Measurements from ENCODE around the gene DESI1.
"Not testable (repeated sequence)": the region's sequence is repeated elsewhere in the genome, so short reads cannot be mapped to it uniquely, and the experiment has no call there.

DESI1 gene

GRCh38 chr22:41582694-41583093 lies 38.1 kb downstream of the DESI1 start:
- DNase-seq, result no peak

- no peak for DNase-seq
Observed at GRCh38 chr22:41579997-41580355, 40.9 kb downstream of the DESI1 start.

GRCh38 chr22:41579297-41579996 lies 41.4 kb downstream of the DESI1 start:
- DNase-seq, result no peak

GRCh38 chr22:41578818-41579217 lies 42.0 kb downstream of the DESI1 start:
- no peak for DNase-seq

GRCh38 chr22:41578114-41578513 lies 42.7 kb downstream of the DESI1 start:
- DNase-seq, result no peak

GRCh38 chr22:41576877-41577276 lies 44.0 kb downstream of the DESI1 start:
- no peak for DNase-seq

GRCh38 chr22:41575533-41575932 lies 45.3 kb downstream of the DESI1 start:
- DNase-seq, result no peak

- DNase-seq, result no peak
Observed at GRCh38 chr22:41574847-41575381, 45.9 kb downstream of the DESI1 start.

- no peak for DNase-seq
Observed at GRCh38 chr22:41573677-41574076, 47.2 kb downstream of the DESI1 start.

GRCh38 chr22:41572305-41572704 lies 48.5 kb downstream of the DESI1 start:
- not testable (repeated sequence) for DNase-seq

- no peak for DNase-seq
Observed at GRCh38 chr22:41571786-41572185, 49.1 kb downstream of the DESI1 start.

- DNase-seq, result no peak
Observed at GRCh38 chr22:41570221-41570620, 50.6 kb downstream of the DESI1 start.

- no peak for DNase-seq
Observed at GRCh38 chr22:41568811-41569210, 52.0 kb downstream of the DESI1 start.

- DNase-seq, result no peak
Observed at GRCh38 chr22:41567512-41567768, 53.4 kb downstream of the DESI1 start.

- DNase-seq, result no peak
Observed at GRCh38 chr22:41565403-41566054, 55.3 kb downstream of the DESI1 start.

- no peak for DNase-seq
Observed at GRCh38 chr22:41564563-41564962, 56.3 kb downstream of the DESI1 start.

GRCh38 chr22:41563051-41563711 lies 57.7 kb downstream of the DESI1 start:
- DNase-seq, result no peak

GRCh38 chr22:41562461-41562860 lies 58.4 kb downstream of the DESI1 start:
- DNase-seq, result no peak

GRCh38 chr22:41561788-41562187 lies 59.1 kb downstream of the DESI1 start:
- DNase-seq, result no peak

GRCh38 chr22:41561335-41561734 lies 59.5 kb downstream of the DESI1 start:
- DNase-seq, result no peak

- no peak for DNase-seq
Observed at GRCh38 chr22:41560095-41560471, 60.8 kb downstream of the DESI1 start.

GRCh38 chr22:41558241-41558630 lies 62.6 kb downstream of the DESI1 start:
- DNase-seq, result not testable (repeated sequence)

GRCh38 chr22:41557401-41558240 lies 63.2 kb downstream of the DESI1 start:
- DNase-seq, result peak; percentile 9
